Measurements from ENCODE around the gene CGGBP1.

The CGGBP1 gene, protein sequence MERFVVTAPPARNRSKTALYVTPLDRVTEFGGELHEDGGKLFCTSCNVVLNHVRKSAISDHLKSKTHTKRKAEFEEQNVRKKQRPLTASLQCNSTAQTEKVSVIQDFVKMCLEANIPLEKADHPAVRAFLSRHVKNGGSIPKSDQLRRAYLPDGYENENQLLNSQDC

DNA sequence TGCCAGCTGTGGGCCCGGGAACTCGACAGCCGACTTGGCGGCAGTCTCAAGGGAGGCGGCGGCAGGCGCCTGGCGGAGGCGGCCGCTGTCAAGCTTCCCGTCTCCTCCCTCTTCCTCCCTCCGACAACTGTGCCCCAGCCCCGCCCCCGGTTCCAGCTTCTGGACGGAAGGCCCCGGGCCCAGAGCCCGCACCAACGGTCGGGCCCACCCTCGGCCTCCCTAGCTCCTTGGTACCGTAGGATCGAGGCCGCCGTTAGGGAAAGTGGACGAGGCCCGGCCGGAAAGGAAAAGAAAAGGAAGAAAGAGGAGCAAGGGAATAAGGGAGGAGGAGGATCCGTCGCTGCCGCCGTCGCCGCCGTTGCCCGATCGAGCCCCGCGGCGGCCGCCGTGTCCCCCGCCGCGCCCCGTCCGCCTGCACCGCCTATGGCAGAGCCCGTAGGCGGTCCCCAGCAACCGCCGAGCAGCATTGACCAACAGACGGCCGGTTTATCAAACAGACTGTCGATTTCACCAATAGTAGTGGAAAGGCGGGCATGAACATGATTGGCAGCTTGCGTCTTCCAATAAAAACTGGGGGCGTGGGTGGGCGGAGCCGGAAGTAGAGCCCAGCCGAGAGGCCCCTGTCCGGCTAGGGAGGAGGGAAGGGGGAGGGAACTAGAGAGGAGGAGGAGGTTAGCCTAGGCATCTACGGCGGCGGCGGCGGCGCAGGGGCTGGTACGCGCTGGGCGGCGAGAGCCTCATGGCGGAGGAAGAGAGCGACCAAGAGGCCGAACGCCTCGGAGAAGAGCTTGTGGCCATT, at the start of gene CGGBP1, which contains the start of gene ZNF654:
CGGBP1 (minus strand) TSS at position 425 of the 799 bp plus-strand sequence. CDS start 3,029 bp downstream, outside the sequence.
ZNF654 (plus strand) TSS at position 675 of the 799 bp plus-strand sequence; CDS start at position 740, 65 bp downstream.
- DNase-seq, result peak; percentile 91

DNA sequence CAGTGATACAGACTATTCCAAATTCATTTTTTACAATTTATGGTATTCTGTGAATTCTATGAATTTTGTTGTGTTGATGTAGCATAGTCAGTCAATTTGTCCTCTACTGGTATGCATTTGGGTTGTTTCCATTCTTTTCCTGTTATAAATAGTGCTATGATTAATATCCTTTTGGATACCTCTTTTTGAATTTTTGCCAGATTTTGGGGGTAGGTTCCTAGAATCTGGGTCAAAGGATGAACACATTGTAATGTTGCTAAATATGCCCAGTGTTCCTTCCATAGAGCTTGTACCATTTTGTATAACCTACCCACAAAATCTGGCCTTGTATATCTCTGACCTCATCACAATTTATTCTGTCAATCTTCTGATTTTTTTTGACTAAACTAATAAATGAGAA, 46.5 kb upstream of the CGGBP1 start:
- DNase-seq, result no peak

DNA sequence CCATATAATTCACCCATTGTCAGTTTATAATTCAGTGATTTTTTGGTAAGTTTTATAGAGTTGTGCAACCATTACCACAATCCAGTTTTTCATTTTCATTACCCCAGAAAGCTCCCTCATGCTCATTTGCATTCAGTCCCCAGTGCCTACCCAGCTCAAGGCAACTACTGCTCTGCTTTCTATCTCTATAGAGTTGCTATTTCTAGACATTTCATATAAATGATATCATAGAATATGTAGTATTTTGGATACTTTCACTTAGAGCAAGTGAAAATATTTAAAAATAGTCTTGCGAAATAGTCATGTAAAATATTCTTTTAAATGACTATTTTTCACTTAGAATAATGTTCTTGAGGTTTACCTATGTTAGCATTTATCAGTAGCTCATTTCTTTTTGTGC, 42.3 kb upstream of the CGGBP1 start:
- no peak for DNase-seq

DNA sequence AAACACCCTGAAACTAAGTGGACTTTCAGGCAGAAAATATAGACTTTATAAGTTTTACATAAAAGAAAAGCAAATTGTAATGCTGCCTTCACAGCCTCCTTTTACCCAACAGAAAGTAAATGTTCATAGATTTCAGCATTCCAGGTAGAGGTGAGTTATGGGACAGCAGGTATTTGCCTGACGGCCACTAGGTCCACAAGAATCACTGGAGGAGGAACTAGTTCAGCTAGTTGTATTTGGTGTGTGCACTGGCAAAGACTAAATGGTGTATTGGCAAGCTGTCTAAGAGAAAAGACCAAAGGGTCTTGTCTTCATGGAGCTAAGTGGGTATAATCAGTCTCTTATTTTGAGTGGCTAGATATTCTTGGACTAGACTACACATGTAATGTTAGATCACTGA, 34.5 kb upstream of the CGGBP1 start:
- no peak for DNase-seq

DNA sequence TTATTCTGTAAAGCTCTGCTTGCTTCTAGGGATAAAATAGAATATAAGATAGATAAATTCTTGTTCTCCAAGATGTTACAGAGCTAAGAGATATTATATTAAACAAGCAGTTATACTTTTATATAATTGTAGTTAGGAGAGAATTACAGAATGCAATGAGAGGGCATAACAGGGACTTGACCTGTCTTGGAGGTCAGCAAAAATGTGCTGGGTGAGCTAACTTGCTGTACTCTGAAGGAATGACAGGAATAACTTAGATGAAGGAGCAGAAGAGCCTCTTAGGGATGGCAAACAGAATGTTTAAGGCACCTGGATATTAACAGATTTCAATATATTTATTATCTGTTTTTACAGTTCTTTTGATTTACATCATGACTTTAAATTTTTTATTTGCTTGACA, 33.5 kb upstream of the CGGBP1 start:
- DNase-seq, result no peak

DNA sequence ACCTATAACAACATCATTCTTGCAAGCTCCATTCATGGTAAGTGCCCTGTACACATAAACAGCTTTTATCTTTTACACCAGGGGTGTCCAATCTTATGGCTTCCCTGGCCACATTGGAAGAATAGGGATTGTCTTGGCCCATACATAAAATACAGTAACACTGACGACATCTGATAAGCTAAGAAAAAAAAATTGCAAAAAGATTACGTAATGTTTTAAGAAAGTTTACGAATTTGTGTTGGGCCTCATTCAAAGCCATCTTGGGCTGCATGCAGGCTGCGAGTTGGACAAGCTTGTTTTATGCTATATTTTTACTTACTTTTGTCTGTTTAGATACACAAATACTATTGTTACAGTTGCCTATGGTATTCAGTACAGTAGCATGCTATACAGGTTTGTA, 31.9 kb upstream of the CGGBP1 start:
- no peak for DNase-seq

DNA sequence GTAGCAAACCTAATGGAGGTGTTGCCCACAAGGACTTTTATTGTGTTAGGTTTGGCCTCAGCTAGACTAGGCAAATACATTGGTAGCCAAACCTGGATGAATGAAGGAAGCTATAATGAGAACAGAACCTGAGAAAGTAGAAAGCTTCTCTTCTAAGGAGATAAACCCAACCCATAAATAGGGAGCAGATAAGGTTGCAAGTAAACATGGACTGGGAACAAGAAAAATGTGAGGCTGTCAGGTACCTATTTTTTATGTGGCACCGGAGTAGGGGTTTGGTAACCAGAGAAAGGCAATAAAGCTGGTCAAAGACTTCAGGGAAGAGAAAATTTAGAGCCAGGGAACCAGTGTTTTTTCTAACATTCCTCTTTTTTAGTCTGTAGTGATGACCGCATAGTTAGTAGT, 25.3 kb upstream of the CGGBP1 start:
- no peak for DNase-seq

DNA sequence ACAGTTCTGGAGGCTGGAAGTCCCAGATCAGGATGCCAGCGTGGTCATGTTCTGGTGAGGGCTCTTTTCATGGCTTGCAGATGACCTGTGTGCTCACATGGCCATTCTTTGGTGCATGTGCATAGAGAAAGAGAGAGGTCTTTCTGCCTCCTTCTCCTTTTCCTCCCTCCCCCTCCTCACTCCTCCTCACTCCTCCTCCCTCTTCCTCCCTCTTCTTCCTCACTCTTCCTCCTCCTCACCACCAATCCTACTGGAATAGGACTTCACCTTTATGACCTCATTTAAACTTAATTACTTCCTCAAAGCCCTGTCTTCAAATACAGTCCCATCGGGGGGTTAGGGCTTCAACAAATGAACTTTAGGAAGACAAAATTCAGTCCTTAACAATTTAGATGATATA, 24.0 kb upstream of the CGGBP1 start:
- DNase-seq, result no peak

DNA sequence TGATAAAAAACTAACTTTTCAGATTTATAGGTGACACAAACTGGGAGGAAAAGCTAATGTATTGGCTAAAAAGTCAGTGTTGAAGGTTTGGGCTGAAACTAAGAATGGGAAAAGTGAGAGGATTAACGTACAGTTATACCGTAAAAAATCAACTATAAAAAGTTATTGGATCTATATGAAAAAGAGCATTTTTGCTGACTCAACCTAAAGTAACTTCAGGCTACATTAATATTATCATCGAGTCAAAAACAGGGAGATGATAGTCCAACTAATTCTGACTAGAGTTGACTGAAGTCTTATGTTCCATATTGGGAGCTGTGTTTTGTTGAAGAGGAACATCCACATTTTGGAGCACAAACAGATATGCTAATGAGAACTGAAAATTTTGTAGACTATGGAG, 20.1 kb upstream of the CGGBP1 start:
- no peak for DNase-seq

DNA sequence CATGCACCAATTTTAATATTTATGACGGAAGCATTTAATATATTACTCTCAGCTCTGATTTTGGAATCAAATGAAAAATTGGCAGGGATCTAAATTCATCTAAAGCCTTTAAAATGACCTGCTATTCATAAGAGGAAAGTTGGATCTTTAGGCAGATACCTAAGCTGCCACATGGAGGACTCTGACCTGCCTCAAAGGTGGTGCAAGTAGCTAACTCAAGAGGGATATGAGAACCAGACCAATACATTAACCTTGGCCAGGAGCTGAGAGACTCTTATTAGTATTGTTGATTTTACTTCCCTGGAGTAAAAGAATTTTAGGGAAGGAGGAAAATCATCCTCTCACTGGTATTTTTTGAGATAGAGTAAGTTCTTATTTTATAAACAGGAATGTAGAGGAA, 17.9 kb upstream of the CGGBP1 start:
- DNase-seq, result no peak

DNA sequence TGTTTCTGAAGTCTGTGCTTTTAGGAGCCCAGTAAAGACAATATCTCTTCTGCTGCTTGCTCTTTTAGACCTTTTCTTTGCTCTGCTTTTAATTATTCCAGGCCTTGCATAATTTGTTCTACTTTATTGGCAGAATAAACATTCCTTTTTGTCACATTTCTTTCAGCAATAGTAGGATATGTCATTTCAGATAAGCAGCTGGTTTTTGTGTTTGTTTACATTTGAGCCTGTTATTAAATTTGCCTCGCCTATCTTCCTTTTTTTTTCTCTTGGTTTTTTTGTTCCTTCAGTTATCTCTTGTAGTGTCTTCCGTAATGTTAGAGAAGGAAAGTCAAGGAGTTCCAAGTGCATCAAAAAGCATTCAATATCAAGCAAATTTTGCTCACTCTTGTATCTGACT, 16.7 kb upstream of the CGGBP1 start:
- no peak for DNase-seq

DNA sequence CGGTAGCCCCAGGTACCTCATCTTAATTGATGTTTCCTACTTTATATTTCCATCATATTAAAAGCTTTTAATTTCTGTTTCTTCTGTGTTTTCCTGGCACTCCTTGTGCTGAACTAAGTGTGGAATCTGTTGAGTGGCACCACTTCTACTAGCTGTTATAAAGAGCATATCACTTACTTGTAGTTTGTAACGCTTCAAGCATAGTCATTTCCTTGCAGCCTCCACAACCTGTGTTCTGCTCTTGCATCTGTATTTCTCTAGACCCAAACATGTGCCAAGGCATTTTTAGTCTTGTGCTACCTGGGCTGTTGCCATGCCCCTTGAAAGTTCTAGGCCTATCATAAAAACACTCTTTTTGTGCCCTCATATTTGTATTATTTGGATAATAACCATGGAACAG, 16.3 kb upstream of the CGGBP1 start:
- no peak for DNase-seq

DNA sequence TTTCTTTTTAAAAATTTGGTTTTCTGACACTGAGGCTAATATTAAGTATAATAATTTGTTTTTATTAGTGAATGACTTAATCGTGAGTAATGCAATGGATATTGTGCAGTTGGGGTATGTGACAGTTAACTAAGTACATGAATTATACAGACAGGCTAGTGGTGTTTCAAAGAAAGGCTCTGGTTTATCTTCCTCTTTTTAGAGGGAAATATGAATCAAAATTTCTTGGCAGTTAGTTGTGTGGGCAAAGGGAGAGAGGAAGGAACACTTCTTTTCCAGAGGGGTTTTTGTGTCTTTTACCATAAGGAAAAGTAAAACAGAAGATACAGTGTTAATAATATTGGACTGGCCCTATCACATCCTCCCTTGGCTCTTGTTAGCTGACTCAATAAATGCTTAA, 2.9 kb upstream of the CGGBP1 start:
- no peak for DNase-seq

DNA sequence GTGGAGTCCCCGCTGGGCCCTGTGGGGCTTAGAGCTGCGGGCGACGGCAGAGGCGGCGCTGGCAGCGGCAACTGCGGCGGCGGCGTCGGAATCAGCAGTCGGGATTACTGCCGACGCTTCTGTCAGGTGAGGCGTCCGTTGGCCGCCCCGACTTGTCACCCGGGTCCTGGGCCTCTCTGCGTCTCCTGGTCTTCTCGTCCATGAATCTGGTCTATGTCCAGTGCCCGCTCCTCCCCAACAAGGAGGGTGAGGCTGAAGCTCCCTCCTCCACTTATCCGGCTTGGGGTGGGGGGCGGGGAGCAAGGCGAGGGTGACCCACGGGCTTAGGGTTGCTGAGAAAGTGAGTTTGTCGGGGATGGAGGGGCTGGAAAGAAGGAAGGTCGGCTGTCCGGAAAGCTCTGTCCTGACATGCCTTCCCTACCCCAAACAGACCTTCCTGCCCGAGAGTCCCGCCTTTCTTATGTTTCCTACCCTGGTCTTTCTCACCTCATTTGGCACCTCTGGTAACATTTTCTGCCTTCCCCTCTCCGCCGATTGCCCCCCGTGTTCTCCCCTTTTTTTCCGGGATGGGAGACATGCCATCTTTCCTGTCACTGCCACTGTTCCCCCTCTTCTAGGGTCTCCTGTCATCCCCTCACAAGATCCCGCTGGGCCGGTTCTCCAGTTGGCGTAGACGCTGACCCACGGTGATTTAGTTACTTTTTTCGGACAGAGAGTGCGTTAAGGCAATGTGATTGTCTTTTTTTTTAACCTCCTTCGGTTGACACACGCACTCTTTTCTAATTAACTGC, 770 bp upstream of the CGGBP1 start:
- DNase-seq, result no peak

DNA sequence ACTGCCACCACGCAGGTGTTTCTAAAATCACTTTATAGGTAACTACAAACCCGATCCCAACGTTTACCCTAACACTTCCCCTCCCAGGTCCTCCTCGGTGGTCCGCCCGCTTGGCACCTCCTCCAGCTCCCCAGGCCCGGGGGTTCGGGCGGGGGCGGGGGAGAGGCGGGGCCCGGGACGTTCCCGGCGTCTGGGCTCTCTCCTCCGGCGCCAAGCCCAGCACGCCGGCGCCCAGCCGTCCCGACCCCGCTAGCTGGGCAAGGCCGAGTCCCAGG, 562 bp downstream of the CGGBP1 start:
- DNase-seq, result no peak

DNA sequence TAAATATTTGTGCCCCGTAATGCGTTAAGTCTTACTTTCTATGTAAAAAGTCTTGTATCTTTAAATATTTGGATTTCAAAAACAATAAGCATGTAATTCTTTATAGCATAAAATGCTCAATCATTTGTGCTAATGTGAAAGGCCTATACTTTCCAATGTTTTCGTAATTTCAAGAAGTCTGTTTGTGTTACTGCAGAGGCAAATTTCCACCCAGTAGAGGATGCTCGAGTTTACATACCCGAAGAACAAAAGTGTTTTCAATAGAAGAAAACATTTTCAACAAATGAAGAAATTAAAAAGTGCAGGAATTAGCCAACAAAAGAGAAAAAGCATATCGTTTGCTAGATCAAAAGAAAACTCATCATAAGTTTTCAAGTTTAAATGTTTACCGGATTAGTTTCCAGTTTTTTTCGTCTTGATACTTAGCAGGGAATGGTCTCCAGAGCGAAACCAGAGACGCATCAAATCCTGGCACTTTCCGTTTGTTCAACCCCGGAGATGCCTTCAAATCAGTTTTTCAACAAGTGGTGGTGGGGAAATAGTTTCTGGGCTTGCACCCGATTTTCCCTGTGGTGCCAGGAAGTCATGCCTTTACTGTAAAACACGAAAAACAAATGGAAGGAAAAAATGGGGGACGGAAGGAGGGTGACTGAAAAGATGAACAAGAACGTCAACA, 1.0 kb downstream of the CGGBP1 start:
- DNase-seq, result no peak

DNA sequence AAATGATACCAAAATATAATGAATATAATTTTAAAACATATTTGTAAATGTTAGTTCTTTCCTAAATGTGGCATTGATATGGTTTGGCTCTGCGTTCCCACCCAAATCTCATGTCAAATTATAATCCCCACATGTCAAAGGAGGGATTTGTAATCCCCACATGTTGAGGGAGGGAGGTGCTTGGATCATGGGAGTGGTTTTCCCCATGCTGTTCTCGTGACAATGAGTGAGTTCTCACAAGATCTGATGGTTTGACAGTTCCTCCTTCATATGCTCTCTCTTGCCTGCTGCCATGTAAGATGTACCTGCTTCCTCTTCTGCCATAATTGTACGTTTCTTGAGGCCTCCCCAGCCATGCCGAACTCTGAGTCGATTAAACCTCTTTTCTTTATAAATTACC, 12.0 kb downstream of the CGGBP1 start:
- DNase-seq, result no peak

DNA sequence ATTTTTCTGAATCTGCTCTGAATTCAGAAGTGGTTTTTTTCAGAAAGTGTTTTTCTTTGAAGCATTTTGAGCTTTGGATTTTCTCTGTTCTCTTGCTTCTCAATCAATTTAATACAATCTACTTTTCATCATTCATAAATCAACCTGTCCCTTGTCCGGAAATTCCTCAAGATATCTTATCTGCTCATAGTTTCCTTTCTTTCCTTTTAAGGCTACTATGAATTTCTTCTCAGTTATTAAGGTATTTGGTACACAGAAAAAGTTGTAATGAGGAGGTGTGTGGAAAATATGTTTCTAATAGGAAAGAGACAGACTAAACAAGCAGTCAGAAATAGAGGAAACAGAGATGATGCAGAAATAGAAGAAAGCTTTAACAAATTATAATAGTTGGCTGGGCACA, 14.4 kb downstream of the CGGBP1 start:
- no peak for DNase-seq

DNA sequence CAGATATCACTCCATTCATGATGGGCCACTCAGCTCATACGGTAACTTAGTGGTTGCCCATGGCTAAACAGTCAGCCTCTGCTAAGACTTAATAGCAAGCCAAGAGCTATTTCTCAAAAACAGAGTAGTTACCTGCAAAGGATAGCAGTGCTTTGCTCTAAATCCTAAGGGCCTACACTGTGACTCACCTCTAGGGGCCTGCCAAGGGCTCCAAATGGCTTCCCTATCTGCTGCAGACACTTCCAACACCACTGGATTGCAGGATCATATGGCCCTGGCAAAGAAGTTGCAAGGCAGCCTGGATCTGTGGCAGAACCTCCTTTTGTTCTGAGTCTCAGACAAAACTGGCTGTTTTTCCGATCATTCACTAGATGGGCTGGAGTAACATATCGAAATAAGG, 17.8 kb downstream of the CGGBP1 start:
- no peak for DNase-seq

DNA sequence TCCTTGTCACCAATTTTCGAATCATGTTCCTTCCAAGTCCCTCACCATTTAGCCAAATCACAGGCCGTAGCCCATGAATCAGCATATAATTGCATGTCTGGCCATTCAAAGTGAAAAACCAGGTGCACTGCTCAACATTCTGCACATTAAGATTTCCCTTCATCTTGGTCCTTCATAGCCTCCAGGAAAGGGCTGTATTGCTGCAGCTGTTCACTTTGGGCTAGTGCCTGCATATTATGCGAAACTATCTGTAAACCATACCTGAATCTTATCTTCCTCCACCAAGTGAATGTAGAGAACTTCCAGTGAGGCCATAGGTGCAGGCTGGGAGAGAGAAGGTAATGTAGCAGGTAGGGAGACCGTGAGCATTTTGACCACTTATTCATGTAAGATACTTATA, 18.3 kb downstream of the CGGBP1 start:
- DNase-seq, result no peak

DNA sequence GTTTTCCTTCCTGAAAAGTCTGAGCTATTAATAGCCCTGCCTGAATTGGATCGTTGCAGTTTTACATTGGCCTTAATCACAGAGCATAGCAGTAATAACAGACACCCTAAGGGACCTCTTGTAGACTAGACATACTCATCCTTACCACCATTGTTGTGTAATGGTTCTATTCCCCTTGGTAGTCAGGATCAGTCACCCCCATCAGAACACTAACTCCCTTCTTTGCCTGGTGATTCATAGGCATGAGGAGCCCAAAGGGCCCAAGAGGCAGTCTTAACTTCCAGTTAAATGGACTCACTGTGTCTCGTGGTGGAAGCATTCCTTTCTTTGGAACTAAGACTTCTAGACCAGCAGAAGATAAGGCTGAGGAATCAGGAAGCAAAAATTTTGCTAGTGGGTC, 20.2 kb downstream of the CGGBP1 start:
- DNase-seq, result no peak

DNA sequence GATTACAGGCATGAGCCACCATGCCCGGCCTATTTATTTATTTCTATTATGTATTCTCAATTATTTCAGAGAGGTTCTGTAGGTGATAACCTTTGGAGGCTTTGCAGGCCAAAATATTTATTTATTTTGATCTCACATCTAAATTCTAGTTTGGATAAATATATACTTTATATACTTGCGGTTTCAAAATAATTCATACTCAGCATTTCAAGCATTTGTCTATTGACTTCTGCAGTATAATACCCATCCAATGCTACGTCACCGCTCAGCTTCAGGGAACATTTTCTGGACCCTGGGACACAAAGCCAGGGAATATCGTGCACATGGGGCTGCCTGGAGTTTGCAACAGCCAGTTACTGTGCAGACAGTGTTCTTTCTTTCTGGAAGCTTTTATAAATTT, 22.6 kb downstream of the CGGBP1 start:
- no peak for DNase-seq

DNA sequence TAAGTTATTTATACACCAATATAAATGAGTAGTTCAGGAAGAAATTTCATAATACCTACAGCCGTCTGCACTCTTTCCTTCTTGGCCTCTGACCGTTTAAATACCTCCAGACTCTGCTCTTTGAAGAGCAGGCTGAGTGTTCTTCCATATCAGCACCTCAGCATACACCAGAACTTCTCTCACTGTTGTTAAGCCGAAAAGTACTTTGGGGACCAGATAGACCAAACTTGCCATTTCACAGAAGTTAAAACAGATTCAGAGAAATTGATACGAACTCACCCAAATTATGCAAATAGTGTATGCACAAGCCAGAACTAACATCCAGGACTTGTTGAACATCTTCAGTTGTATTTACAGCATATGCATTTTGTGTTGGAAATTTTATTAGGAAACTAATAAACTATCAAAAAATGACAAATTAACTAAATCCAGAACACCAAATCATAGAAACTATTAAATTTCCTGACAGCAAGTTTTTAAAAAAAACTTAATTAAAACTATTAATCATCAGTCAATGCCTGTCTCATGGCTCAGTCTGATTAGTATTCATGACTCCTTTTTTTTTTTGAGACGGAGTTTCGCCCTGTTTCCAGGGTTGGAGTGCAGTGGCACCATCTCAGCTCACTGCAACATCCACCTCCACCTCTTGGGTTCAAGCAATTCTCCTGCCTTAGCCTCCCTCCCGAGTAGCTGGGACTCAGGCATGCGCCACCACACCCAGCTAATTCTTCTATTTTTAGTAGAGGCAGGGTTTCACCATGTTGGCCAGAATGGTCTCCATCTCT, 24.1 kb downstream of the CGGBP1 start:
- DNase-seq, result no peak
